Ovary (tissue), 9 donors: ENCODE measurements around the gene NDUFA8. TPM values are rescaled to one million over a fixed set of nuclear protein-coding genes. Genes with fewer than 3 reads are reported as not detected.

Experiments used
- DNase-seq, 5 donors: peaks; one replicate each; pipeline ENCODE4 v3.0.0-alpha.2; 2019 to 2020
- H3K27ac ChIP-seq, 2 donors: fragments of 200-600 bp; one replicate each; pipeline versions ENCODE4 v1.5.1 to v1.8.0; 2019 to 2022
- H3K27me3 ChIP-seq: fragments of 200-600 bp; one replicate; pipeline ENCODE4 v1.8.0; 2022
- H3K36me3 ChIP-seq: fragments of 200-600 bp; sonication (generic); one replicate; pipeline ENCODE4 v1.5.1; 2019
- H3K4me1 ChIP-seq: one replicate; pipeline ENCODE4 v1.8.1; 2013; ENCODE audit warnings: mild to moderate bottlenecking, moderate library complexity; ENCODE audit not compliant: insufficient read depth
- H3K4me3 ChIP-seq: fragments of 200-600 bp; sonication (generic); one replicate; pipeline ENCODE4 v1.5.1; 2017
- H3K9me3 ChIP-seq, 2 donors: fragments of 200-600 bp in 1 of 2; sonication (generic) in 1 of 2; one replicate each; pipeline versions ENCODE4 v1.5.1 to v1.8.1; 2013 to 2019; ENCODE audit warnings: mild to moderate bottlenecking in 1 of 2, moderate library complexity in 1 of 2
- EP300 ChIP-seq: sonication (generic); formaldehyde crosslinking; IDR thresholded peaks from one replicate; pipeline ENCODE4 v1.6.1; 2017; ENCODE audit warnings: antibody characterized with exemption
- POLR2A ChIP-seq: fragments of 450-650 bp; IDR thresholded peaks from one replicate; pipeline ENCODE4 v1.6.1; 2017; ENCODE audit warnings: antibody characterized with exemption, mild to moderate bottlenecking, moderate library complexity
- WGBS, 3 donors: extraction: QIAGEN DNeasy Blood & Tissue Kit in 1 of 3; methylation state at CpG; one replicate each; pipeline versions ENCODE4 v1.1.5 to v1.1.7; 2013 to 2017; 5-methylcytosine and 5-hydroxymethylcytosine counted together
- intact Hi-C, 4 donors: fragments of 100-400 bp; cut with DNase I; formaldehyde crosslinking; loops; one replicate each; pipeline versions ENCODE4 v1.11.0 to v1.15.1; 2022 to 2023
- polyA plus RNA-seq, 2 donors: library from polyadenylated mRNA; stranded (reverse); fragments of 200-250 nt in 1 of 2; fragments of 350-450 nt in 1 of 2; fragmentation: Illumina TruSeq in 1 of 2; extraction: RNeasy Lipid Tissue Mini Kit (QIAGEN cat#74804) in 1 of 2; gene quantifications; one replicate each; pipeline ENCODE4 v1.2.3, GENCODE V29; 2013 to 2014
- total RNA-seq, 7 donors: library from RNA; depleted of rRNA in 2 of 7; stranded (reverse); fragments of >200 nt in 2 of 7; fragmentation: NEBNext Ultra II Directional in 3 of 7; extraction: Animal tissue kit (Norgen Biotek cat#: 25700) in 3 of 7; gene quantifications; one replicate each; pipeline versions ENCODE4 v1.1.0 to v1.2.4, GENCODE V29; 2016 to 2023
- TF ChIP-seq, protein P1 (sequence below), 3 donors: fragments of 450-650 bp in 2 of 3; fragments of 200-600 bp in 1 of 3; IDR thresholded peaks; one replicate each; pipeline versions ENCODE4 v1.5.1 to v1.8.0; 2016 to 2022; ENCODE audit warnings: antibody characterized with exemption in 3 of 3, mild to moderate bottlenecking in 1 of 3
- donor health status: DM: no; HTN: no; CAD: no; lungs with moderate emphysema.
- donor health status: DM: no; HTN: no; CAD: no.
- donor health status: Bipolar disorder and iron deficiency.
- donor health status: DM: yes; HTN: yes; CAD: no.
- donor health status: DM: no; HTN: no; CAD: no.
- donor health status: DM: yes; HTN: yes; CAD: no.

NDUFA8 gene
- total and polyA plus RNA-seq, 9 donors: 17.2 to 88.0 (median 32.6) TPM

DNA sequence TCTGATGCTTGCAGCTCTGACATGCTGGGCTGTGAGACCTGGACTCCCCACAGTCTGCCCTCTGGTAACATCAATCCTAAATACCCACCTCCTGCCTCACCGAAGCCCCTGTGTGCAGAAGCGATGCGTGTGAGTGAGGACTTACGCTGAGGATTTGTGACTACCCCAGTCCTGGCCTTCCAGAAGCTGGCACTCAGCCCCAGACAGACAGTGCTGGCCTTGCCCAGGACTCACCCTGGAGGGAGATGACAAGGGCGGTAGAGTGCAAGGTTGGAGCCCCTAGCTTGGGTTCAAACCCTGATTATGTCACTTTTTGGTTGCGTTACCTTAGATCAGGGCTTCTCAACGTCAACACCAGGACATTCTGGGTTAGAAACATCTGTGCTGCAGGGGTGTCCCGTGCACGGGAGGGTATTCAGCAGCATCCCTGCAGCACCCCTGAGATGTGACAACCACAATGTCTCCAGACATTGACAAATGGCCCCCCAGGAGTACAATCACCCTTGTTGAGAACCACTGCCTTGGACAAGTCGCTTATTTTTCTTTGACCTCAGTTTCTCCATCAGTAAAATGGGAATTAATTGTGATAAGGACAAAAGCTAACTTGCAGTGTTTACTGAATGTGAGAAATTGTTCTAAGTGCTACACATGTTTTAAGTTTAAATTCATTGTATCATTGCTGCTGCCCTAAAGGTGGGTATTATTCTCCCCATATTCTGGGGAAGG is 43.0 kb downstream of the NDUFA8 start:
- DNase-seq: no peak
- Histone ChIP-seq H3K4me1 (no peaks in the 10 kb centered on the region), H3K9me3 (no peaks in the 10 kb centered on the region), H3K36me3 (no peaks in the 10 kb centered on the region), H3K4me3 (no peak overlapping the region), H3K27me3 (no peaks in the 10 kb centered on the region), H3K27ac (no peak overlapping the region)
- no peak for TF ChIP-seq POLR2A
- TF ChIP-seq EP300: no peak
- TF ChIP-seq, protein P1, sequence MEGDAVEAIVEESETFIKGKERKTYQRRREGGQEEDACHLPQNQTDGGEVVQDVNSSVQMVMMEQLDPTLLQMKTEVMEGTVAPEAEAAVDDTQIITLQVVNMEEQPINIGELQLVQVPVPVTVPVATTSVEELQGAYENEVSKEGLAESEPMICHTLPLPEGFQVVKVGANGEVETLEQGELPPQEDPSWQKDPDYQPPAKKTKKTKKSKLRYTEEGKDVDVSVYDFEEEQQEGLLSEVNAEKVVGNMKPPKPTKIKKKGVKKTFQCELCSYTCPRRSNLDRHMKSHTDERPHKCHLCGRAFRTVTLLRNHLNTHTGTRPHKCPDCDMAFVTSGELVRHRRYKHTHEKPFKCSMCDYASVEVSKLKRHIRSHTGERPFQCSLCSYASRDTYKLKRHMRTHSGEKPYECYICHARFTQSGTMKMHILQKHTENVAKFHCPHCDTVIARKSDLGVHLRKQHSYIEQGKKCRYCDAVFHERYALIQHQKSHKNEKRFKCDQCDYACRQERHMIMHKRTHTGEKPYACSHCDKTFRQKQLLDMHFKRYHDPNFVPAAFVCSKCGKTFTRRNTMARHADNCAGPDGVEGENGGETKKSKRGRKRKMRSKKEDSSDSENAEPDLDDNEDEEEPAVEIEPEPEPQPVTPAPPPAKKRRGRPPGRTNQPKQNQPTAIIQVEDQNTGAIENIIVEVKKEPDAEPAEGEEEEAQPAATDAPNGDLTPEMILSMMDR (IDR thresholded peaks at IDR 0.05): no peak
- WGBS, 3 donors: 82 to 89% (median 84%) methylated on average over 10 of the region's 10 CpGs
- intact Hi-C loops: no loop called here

DNA sequence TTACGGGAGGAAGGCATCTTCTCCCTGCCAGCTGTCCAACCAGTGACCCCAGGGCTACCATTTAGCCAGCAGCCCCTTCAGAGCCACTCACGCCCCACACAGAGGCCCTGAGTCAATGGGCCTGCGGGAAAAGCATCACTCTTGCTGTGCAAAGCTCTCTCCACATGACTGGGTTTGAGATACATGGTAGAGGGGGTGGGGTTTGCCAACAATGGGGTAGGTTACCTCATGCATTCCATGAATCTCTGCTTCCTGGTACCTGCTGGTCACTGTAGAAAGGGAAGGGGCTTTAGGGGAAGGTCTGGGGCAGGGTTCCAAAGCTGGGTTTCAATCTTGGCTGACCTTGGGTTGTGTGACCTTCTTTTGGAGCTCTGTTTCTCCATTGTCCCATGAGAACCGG is 43.5 kb downstream of the NDUFA8 start:
- intact Hi-C loops: no loop called here
- H3K36me3 ChIP-seq: no peaks in the 10 kb centered on the region
- H3K9me3 ChIP-seq: no peaks in the 10 kb centered on the region
- no peaks in the 10 kb centered on the region for H3K27me3 ChIP-seq
- TF ChIP-seq POLR2A (no peak), EP300 (no peak)
- TF ChIP-seq, protein P1 (IDR thresholded peaks at IDR 0.05): no peak
- no peak for DNase-seq
- 50 to 67% (median 65%) methylated on average over 4 of the region's 4 CpGs for WGBS, 3 donors
- no peak overlapping the region for H3K4me3 ChIP-seq
- H3K27ac ChIP-seq: no peak overlapping the region
- H3K4me1 ChIP-seq: no peaks in the 10 kb centered on the region

GRCh38 chr9:122115176-122116035 is 44.2 kb downstream of the NDUFA8 start:
- H3K36me3 ChIP-seq: no peaks in the 10 kb centered on the region
- H3K27ac ChIP-seq: no peak overlapping the region
- no peak for DNase-seq
- no peak overlapping the region for H3K4me3 ChIP-seq
- intact Hi-C loops: no loop called here
- H3K4me1 ChIP-seq: no peaks in the 10 kb centered on the region
- no peaks in the 10 kb centered on the region for H3K27me3 ChIP-seq
- WGBS, 3 donors: 47 to 59% (median 59%) methylated on average over 12 of the region's 12 CpGs
- H3K9me3 ChIP-seq: no peaks in the 10 kb centered on the region
- TF ChIP-seq, protein P1 (IDR thresholded peaks at IDR 0.05): no peak
- TF ChIP-seq EP300: no peak
- no peak for TF ChIP-seq POLR2A

DNA sequence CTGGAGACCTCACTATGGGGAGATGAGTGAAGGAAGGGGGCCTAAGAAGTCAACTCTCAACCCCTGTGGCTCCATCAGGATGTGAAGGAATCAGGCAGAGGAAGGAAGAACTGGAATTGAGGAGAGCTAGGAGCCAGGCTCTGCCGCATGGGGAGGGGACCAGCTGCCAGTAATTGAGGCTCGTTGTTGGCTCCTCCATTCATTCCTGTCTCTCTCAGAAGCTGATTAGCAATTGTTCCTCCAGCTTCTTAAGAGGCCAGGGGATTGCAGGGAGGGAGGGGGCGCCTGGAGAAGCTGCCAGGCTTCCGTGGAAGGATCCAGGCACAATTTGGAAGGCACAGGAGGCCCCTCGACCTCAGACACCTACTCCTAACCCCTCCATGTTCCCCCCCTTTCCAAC is 46.0 kb downstream of the NDUFA8 start:
- Histone ChIP-seq H3K4me3 (no peak overlapping the region), H3K36me3 (no peaks in the 10 kb centered on the region), H3K9me3 (no peaks in the 10 kb centered on the region), H3K27me3 (no peaks in the 10 kb centered on the region), H3K4me1 (no peaks in the 10 kb centered on the region), H3K27ac (no peak overlapping the region)
- 29 to 37% (median 36%) methylated on average over 5 of the region's 5 CpGs for WGBS, 3 donors
- no peak for DNase-seq
- no peak for TF ChIP-seq POLR2A
- intact Hi-C loops: no loop called here

- WGBS, 3 donors: 88 to 93% (median 91%) methylated on average over 6 of the region's 6 CpGs
- intact Hi-C loops: no loop called here
- Histone ChIP-seq H3K27me3 (no peaks in the 10 kb centered on the region), H3K27ac (no peak overlapping the region), H3K9me3 (no peaks in the 10 kb centered on the region), H3K4me3 (no peak overlapping the region), H3K4me1 (no peaks in the 10 kb centered on the region), H3K36me3 (no peaks in the 10 kb centered on the region)
- DNase-seq: no peak
- TF ChIP-seq EP300 (no peak), POLR2A (no peak)
- TF ChIP-seq, protein P1 (IDR thresholded peaks at IDR 0.05): no peak
Measured at GRCh38 chr9:122112238-122112637, 47.3 kb downstream of the NDUFA8 start.
